ENCODE results near the gene PHF5A.

PHF5A gene

DNA sequence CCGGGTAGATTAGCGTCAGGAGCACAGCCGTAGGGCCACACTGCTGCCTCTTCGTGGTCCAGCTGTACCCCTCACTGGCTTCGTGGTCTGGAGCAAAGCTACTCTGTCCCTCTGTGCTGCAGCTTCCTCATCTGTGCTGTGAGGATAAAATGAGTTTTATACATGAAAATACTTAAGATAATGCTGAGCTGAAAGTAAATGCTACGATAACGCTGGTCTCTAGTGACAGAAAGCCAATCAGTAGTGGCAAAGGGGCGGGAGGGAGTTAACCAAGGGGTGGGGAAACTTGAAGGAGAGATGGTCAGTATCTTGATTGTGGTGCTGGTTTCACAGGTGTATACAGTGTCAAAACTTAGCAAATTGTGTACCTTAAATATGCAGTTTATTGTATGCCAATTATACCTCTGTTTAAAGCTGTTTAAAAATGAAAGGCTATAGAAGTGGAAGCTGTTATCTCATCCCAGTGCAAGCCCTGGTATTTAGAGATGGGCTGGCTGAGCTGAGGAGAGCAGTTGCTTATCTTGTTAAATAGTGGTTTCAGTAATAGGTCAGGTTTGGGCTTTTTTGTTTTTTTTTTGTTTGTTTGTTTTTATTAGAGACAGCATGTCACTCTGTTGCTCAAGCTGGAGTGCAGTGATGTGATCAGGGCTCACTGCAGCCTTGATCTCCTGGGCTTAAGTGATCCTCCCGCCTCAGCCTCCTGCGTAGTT is 37.2 kb upstream of the PHF5A start:
- WGBS (ENCODE audit: insufficient coverage, insufficient read length): no CpG with 5 or more reads among the region's 10 CpGs
- Histone ChIP-seq H3K9me3 (ENCODE audit: control insufficient read depth, insufficient read depth, low read length) (no peaks in the 10 kb centered on the region), H3K4me1 (ENCODE audit: control insufficient read depth, insufficient read depth, low read length) (no peaks in the 10 kb centered on the region; the same call in 1 of the 2 replicates), H3K36me3 (ENCODE audit: control insufficient read depth, insufficient read depth, low read length) (0 out of 2 replicates have a peak, but pooled peaks cover 4% of the 10 kb centered on the region), H3K27me3 (ENCODE audit: control insufficient read depth, insufficient read depth, low read length) (no peaks in the 10 kb centered on the region), H3K4me3 (ENCODE audit: low read length) (no peak overlapping the region), H3K27ac (ENCODE audit: low read length) (no peak overlapping the region)
- DNase-seq (ENCODE audit: low read depth, low spot score): no peak

DNA sequence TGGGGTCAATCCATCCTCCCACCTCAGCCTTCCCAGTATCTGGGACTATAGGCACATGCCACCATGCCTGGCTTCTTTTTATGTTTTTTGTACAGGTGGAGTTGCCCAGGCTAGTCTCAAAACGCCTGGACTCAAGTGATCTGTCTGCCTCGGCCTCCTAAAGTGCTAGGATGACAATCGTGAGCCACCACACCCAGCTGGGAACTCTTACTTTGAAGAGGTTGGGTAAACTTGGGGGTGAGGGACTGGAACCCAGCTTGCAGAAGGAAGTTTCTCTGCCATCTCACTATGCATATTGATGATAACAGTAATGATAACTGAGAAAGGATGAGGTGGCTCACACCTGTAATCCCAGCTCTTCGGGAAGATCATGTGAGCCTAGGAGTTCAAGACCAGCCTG is 36.3 kb upstream of the PHF5A start:
- no peak for DNase-seq (ENCODE audit: low read depth, low spot score)
- Histone ChIP-seq H3K36me3 (ENCODE audit: control insufficient read depth, insufficient read depth, low read length) (0 out of 2 replicates have a peak, but pooled peaks cover 5% of the 10 kb centered on the region), H3K4me3 (ENCODE audit: low read length) (no peak overlapping the region), H3K4me1 (ENCODE audit: control insufficient read depth, insufficient read depth, low read length) (no peaks in the 10 kb centered on the region; the same call in 1 of the 2 replicates), H3K27me3 (ENCODE audit: control insufficient read depth, insufficient read depth, low read length) (no peaks in the 10 kb centered on the region), H3K9me3 (ENCODE audit: control insufficient read depth, insufficient read depth, low read length) (no peaks in the 10 kb centered on the region), H3K27ac (ENCODE audit: low read length) (no peak overlapping the region)
- no CpG with 5 or more reads among the region's 4 CpGs for WGBS (ENCODE audit: insufficient coverage, insufficient read length)

- Histone ChIP-seq H3K27me3 (ENCODE audit: control insufficient read depth, insufficient read depth, low read length) (no peaks in the 10 kb centered on the region), H3K9me3 (ENCODE audit: control insufficient read depth, insufficient read depth, low read length) (no peaks in the 10 kb centered on the region), H3K27ac (ENCODE audit: low read length) (no peak overlapping the region), H3K36me3 (ENCODE audit: control insufficient read depth, insufficient read depth, low read length) (peaks cover 8% of the 10 kb centered on the region; the same call in 1 of the 2 replicates), H3K4me3 (ENCODE audit: low read length) (no peak overlapping the region), H3K4me1 (ENCODE audit: control insufficient read depth, insufficient read depth, low read length) (no peaks in the 10 kb centered on the region; the same call in 1 of the 2 replicates)
- no peak for DNase-seq (ENCODE audit: low read depth, low spot score)
- WGBS (ENCODE audit: insufficient coverage, insufficient read length): no CpG with 5 or more reads among the region's 7 CpGs
Observed at GRCh38 chr22:41504397-41504796, 35.9 kb upstream of the PHF5A start.

- peaks cover 5% of the 10 kb centered on the region; the same call in 1 of the 2 replicates for H3K36me3 ChIP-seq (ENCODE audit: control insufficient read depth, insufficient read depth, low read length)
- no peak for DNase-seq (ENCODE audit: low read depth, low spot score)
Observed at GRCh38 chr22:41501209-41501608, 32.7 kb upstream of the PHF5A start.

GRCh38 chr22:41500303-41500702 is 31.8 kb upstream of the PHF5A start:
- Histone ChIP-seq H3K36me3 (ENCODE audit: control insufficient read depth, insufficient read depth, low read length) (peaks cover 5% of the 10 kb centered on the region; the same call in 1 of the 2 replicates), H3K27ac (ENCODE audit: low read length) (no peak overlapping the region), H3K4me3 (ENCODE audit: low read length) (no peak overlapping the region), H3K9me3 (ENCODE audit: control insufficient read depth, insufficient read depth, low read length) (no peaks in the 10 kb centered on the region), H3K4me1 (ENCODE audit: control insufficient read depth, insufficient read depth, low read length) (no peaks in the 10 kb centered on the region), H3K27me3 (ENCODE audit: control insufficient read depth, insufficient read depth, low read length) (no peaks in the 10 kb centered on the region)
- DNase-seq (ENCODE audit: low read depth, low spot score): no peak
- no CpG with 5 or more reads among the region's 7 CpGs for WGBS (ENCODE audit: insufficient coverage, insufficient read length)

More at GRCh38 chr22:41501209-41501608, 32.7 kb upstream of the PHF5A start:
- Histone ChIP-seq H3K4me1 (ENCODE audit: control insufficient read depth, insufficient read depth, low read length) (no peaks in the 10 kb centered on the region), H3K4me3 (ENCODE audit: low read length) (no peak overlapping the region), H3K9me3 (ENCODE audit: control insufficient read depth, insufficient read depth, low read length) (no peaks in the 10 kb centered on the region), H3K27ac (ENCODE audit: low read length) (no peak overlapping the region), H3K27me3 (ENCODE audit: control insufficient read depth, insufficient read depth, low read length) (no peaks in the 10 kb centered on the region)
- WGBS (ENCODE audit: insufficient coverage, insufficient read length): no CpG with 5 or more reads among the region's 5 CpGs

DNA sequence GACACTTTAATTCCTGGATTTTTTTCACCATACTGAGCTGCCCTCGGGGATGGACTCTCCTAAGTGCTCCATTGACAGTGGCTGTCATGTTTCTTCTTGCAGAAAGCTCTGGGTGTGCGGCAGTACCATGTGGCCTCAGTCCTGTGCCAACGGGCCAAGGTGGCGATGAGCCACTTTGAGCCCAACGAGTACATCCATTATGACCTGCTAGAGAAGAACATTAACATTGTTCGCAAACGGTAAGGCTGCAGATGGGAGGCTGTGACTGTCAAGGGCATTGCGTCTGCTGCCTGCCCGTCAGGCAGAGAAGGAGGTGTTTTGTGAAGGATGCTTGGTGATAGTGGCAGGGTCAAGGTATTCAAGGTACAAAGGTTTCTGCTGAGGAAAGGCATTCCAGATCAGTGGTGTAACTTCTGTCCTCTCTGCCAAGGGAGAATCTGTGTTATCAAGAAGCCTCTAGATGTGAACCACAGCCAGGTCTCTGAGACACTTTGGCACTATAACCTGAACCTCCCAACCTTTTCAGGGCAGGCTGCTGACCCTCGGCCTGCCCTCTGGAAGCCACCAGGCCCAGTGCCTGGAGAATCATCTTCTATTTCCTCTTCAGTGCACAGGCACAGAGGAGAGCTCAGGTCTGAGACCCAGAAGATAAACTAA is 31.3 kb upstream of the PHF5A start:
- Histone ChIP-seq H3K4me3 (ENCODE audit: low read length) (no peak overlapping the region), H3K27ac (ENCODE audit: low read length) (no peak overlapping the region), H3K9me3 (ENCODE audit: control insufficient read depth, insufficient read depth, low read length) (no peaks in the 10 kb centered on the region), H3K27me3 (ENCODE audit: control insufficient read depth, insufficient read depth, low read length) (no peaks in the 10 kb centered on the region), H3K36me3 (ENCODE audit: control insufficient read depth, insufficient read depth, low read length) (peaks cover 5% of the 10 kb centered on the region; the same call in 1 of the 2 replicates), H3K4me1 (ENCODE audit: control insufficient read depth, insufficient read depth, low read length) (no peaks in the 10 kb centered on the region)
- no CpG with 5 or more reads among the region's 10 CpGs for WGBS (ENCODE audit: insufficient coverage, insufficient read length)
- DNase-seq (ENCODE audit: low read depth, low spot score): no peak

- peaks cover 5% of the 10 kb centered on the region; the same call in 1 of the 2 replicates for H3K36me3 ChIP-seq (ENCODE audit: control insufficient read depth, insufficient read depth, low read length)
- no peaks in the 10 kb centered on the region for H3K9me3 ChIP-seq (ENCODE audit: control insufficient read depth, insufficient read depth, low read length)
- H3K27me3 ChIP-seq (ENCODE audit: control insufficient read depth, insufficient read depth, low read length): no peaks in the 10 kb centered on the region
- DNase-seq (ENCODE audit: low read depth, low spot score): no peak
- WGBS (ENCODE audit: insufficient coverage, insufficient read length): no CpG with 5 or more reads among the region's 6 CpGs
- H3K4me1 ChIP-seq (ENCODE audit: control insufficient read depth, insufficient read depth, low read length): no peaks in the 10 kb centered on the region
- no peak overlapping the region for H3K4me3 ChIP-seq (ENCODE audit: low read length)
- no peak overlapping the region for H3K27ac ChIP-seq (ENCODE audit: low read length)
Observed at GRCh38 chr22:41498303-41498835, 29.9 kb upstream of the PHF5A start.

- Histone ChIP-seq H3K27me3 (ENCODE audit: control insufficient read depth, insufficient read depth, low read length) (no peaks in the 10 kb centered on the region), H3K4me1 (ENCODE audit: control insufficient read depth, insufficient read depth, low read length) (peaks cover 9% of the 10 kb centered on the region), H3K27ac (ENCODE audit: low read length) (no peak overlapping the region), H3K9me3 (ENCODE audit: control insufficient read depth, insufficient read depth, low read length) (no peaks in the 10 kb centered on the region), H3K36me3 (ENCODE audit: control insufficient read depth, insufficient read depth, low read length) (no peaks in the 10 kb centered on the region), H3K4me3 (ENCODE audit: low read length) (no peak overlapping the region)
- WGBS (ENCODE audit: insufficient coverage, insufficient read length): no CpG with 5 or more reads among the region's 5 CpGs
- DNase-seq (ENCODE audit: low read depth, low spot score): no peak
Observed at GRCh38 chr22:41491374-41492100, 23.0 kb upstream of the PHF5A start.

DNA sequence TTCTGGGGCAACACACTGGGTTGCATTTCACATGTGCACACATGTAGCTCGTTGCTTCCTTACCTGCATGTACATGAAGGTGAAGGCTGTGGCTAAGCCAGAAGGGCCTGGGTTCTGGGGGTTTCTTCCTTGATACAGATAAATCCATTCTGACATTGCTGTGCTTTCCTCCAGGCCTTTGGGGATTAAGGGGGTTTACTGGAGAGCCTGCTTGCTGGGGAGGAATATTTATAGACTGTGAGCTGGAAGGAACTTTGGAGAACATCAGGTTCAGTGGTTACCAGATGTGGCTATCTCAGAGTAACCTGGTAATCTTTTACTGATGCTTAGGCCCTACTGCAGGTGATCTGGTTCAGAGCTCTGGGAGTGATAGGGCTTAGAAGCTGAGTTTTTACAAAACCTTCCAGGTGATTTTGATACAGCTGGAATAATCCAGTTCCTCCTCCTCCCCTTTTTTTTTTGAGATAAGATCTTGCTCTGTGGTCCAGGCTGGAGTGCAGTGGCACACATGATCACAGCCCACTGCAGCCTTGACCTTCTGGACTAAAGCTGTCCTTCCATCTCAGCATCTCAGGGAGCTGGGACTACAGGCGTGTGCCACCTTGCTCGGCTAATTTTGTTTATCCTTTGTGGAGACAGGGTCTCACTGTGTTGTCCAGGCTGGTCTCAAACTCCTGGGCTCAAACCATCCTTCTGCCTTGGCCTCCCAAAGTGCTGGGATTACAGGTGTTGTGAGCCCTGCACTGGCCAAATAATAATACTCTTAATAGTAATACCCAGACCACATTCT is 20.3 kb upstream of the PHF5A start:
- no peaks in the 10 kb centered on the region for H3K27me3 ChIP-seq (ENCODE audit: control insufficient read depth, insufficient read depth, low read length)
- no peaks in the 10 kb centered on the region for H3K36me3 ChIP-seq (ENCODE audit: control insufficient read depth, insufficient read depth, low read length)
- WGBS (ENCODE audit: insufficient coverage, insufficient read length): no CpG with 5 or more reads among the region's 3 CpGs
- no peaks in the 10 kb centered on the region for H3K9me3 ChIP-seq (ENCODE audit: control insufficient read depth, insufficient read depth, low read length)
- H3K27ac ChIP-seq (ENCODE audit: low read length): no peak overlapping the region
- peaks cover 9% of the 10 kb centered on the region for H3K4me1 ChIP-seq (ENCODE audit: control insufficient read depth, insufficient read depth, low read length)
- DNase-seq (ENCODE audit: low read depth, low spot score): no peak
- no peak overlapping the region for H3K4me3 ChIP-seq (ENCODE audit: low read length)
